HCT116 (cell line): ENCODE results near the gene ASAP2. TPM values are rescaled to one million over a fixed set of nuclear protein-coding genes. Genes with fewer than 3 reads are reported as not detected.

ENCODE experiments used
- ATAC-seq: fragments of 200-7000 bp; cut with Tn5 transposase; 2 replicates; pipeline ENCODE4 v1.9.1; 2020; ENCODE audit warnings: mild to moderate bottlenecking, moderate library complexity
- BruUV-seq: library from RNA; stranded (reverse); fragments of 400-500 nt; replicated peaks from 2 replicates; lab custom pipeline; 2021; lab: Mats Ljungman, UMichigan
- CTCF ChIA-PET: fragments of 300-600 bp; sonication (Branson Sonifier 250); formaldehyde crosslinking; loops from one replicate; lab custom pipeline; 2021; ENCODE audit warnings: antibody characterized with exemption; lab: Charles Lee
- POLR2A ChIA-PET: fragments of 300-600, 350-600 bp; sonication (Branson Sonifier 250); formaldehyde crosslinking; loops from one replicate; lab custom pipeline; 2021; ENCODE audit warnings: antibody characterized with exemption; lab: Charles Lee
- RAD21 ChIA-PET, 2 experiments: fragments of 300-600 bp; sonication (Branson Sonifier 250); formaldehyde crosslinking; loops; one replicate each; lab custom pipeline; 2023; ENCODE audit warnings: low total read pairs in 2 of 2; ENCODE audit not compliant: uncharacterized antibody in 2 of 2, unreplicated experiment in 2 of 2, low non-redundant PET in 1 of 2; lab: Charles Lee
- DNase-seq: peaks from one replicate; pipeline ENCODE4 v3.0.0-alpha.2; 2010; ENCODE audit warnings: low read depth, low spot score
- H2AFZ ChIP-seq: fragments of 200-600 bp; shearing (Covaris generic), sonication (generic); 2 replicates; pipeline ENCODE4 v1.6.1; 2017; ENCODE audit warnings: low read depth, mixed run types, mixed read lengths, antibody characterized with exemption, low read length; ENCODE audit not compliant: poor library complexity, severe bottlenecking
- H3K27ac ChIP-seq: 2 replicates; pipeline ENCODE4 v1.5.1; 2012; ENCODE audit warnings: low read depth, low read length
- H3K27me3 ChIP-seq: fragments of 200-600 bp; sonication (generic); 2 replicates; pipeline ENCODE4 v1.6.1; 2016; ENCODE audit warnings: mixed run types, low read length, mixed read lengths; ENCODE audit not compliant: insufficient read depth
- H3K36me3 ChIP-seq, 2 experiments: fragments of 200-500 bp in 1 of 2; fragments of 200-600 bp in 1 of 2; sonication (Bioruptor generic) in 1 of 2; sonication (generic) in 1 of 2; 2 replicates each; pipeline versions ENCODE4 v1.5.1 to v1.6.1; 2014 to 2016; ENCODE audit warnings: low read length in 2 of 2, inconsistent platforms in 1 of 2, mixed read lengths in 1 of 2, mixed run types in 1 of 2; ENCODE audit not compliant: insufficient read depth in 2 of 2, control insufficient read depth in 1 of 2
- H3K4me1 ChIP-seq, 2 experiments: fragments of 200-600 bp in 1 of 2; sonication (generic) in 1 of 2; 2 replicates each; pipeline versions ENCODE4 v1.5.1 to v1.6.1; 2012 to 2017; ENCODE audit warnings: low read length in 2 of 2, inconsistent platforms in 1 of 2, mild to moderate bottlenecking in 1 of 2, mixed read lengths in 1 of 2, mixed run types in 1 of 2, moderate library complexity in 1 of 2; ENCODE audit not compliant: insufficient read depth in 2 of 2, control insufficient read depth in 1 of 2
- H3K4me2 ChIP-seq: fragments of 200-600 bp; sonication (generic); 2 replicates; pipeline ENCODE4 v1.6.1; 2017; ENCODE audit warnings: mixed run types, low read length, mixed read lengths
- H3K4me3 ChIP-seq, 2 experiments: fragments of 200-600 bp in 1 of 2; sonication (generic) in 1 of 2; replicated peaks in 1 of 2; 2 replicates each; pipeline ENCODE4 v1.5.1; 2011 to 2016; ENCODE audit warnings: low read length in 2 of 2, control low read depth in 1 of 2, low read depth in 1 of 2, mild to moderate bottlenecking in 1 of 2, mixed read lengths in 1 of 2, mixed run types in 1 of 2
- H3K79me2 ChIP-seq: fragments of 200-600 bp; sonication (generic); 2 replicates; pipeline ENCODE4 v1.6.1; 2017; ENCODE audit warnings: mild to moderate bottlenecking, mixed run types, low read length, moderate library complexity, mixed read lengths; ENCODE audit not compliant: insufficient read depth
- H3K9ac ChIP-seq: fragments of 200-600 bp; sonication (generic); 2 replicates; pipeline ENCODE4 v1.6.1; 2016; ENCODE audit warnings: low read length, mixed read lengths
- H3K9me2 ChIP-seq: fragments of 200-600 bp; sonication (generic), shearing (Covaris generic); 2 replicates; pipeline ENCODE4 v1.6.1; 2017; ENCODE audit warnings: mixed run types, mild to moderate bottlenecking, moderate library complexity; ENCODE audit not compliant: insufficient read depth
- H3K9me3 ChIP-seq, 2 experiments: fragments of 200-500 bp in 1 of 2; fragments of 200-600 bp in 1 of 2; sonication (Bioruptor generic) in 1 of 2; sonication (generic) in 1 of 2; 2 replicates each; pipeline ENCODE4 v1.6.1; 2014 to 2017; ENCODE audit warnings: low read length in 2 of 2, mixed read lengths in 2 of 2, inconsistent platforms in 1 of 2, low read depth in 1 of 2, mild to moderate bottlenecking in 1 of 2, mixed run types in 1 of 2, moderate library complexity in 1 of 2; ENCODE audit not compliant: control insufficient read depth in 1 of 2, insufficient read depth in 1 of 2
- H4K20me1 ChIP-seq: fragments of 200-600 bp; sonication (generic), shearing (Covaris generic); 2 replicates; pipeline ENCODE4 v1.6.1; 2017; ENCODE audit warnings: mixed run types, mild to moderate bottlenecking, moderate library complexity; ENCODE audit not compliant: insufficient read depth
- ATF3 ChIP-seq: IDR thresholded peaks from 2 replicates; pipeline ENCODE4 v1.6.1; 2012
- CTCF ChIP-seq, 3 experiments: fragments of 200-600 bp in 1 of 3; sonication (generic) in 1 of 3; IDR thresholded peaks in 2 of 3; conservative IDR thresholded peaks in 1 of 3; 2 replicates each; pipeline ENCODE4 v1.5.1; 2012 to 2017; ENCODE audit warnings: low read depth in 2 of 3, low read length in 2 of 3, antibody characterized with exemption in 1 of 3, borderline replicate concordance in 1 of 3, control low read depth in 1 of 3, mild to moderate bottlenecking in 1 of 3, mixed read lengths in 1 of 3, mixed run types in 1 of 3, moderate library complexity in 1 of 3; ENCODE audit not compliant: insufficient read depth in 1 of 3
- EGR1 ChIP-seq: IDR thresholded peaks from 2 replicates; pipeline ENCODE4 v1.6.1; 2012; ENCODE audit warnings: low read depth
- ELF1 ChIP-seq: IDR thresholded peaks from 2 replicates; pipeline ENCODE4 v1.6.1; 2012; ENCODE audit warnings: low read depth, borderline replicate concordance
- EZH2 ChIP-seq: fragments of 200-600 bp; sonication (generic); IDR thresholded peaks from 2 replicates; pipeline ENCODE4 v1.6.1; 2017; ENCODE audit warnings: antibody characterized with exemption, mixed run types
- EZH2phosphoT487 ChIP-seq: fragments of 200-600 bp; IDR thresholded peaks from 2 replicates; pipeline ENCODE4 v1.6.1; 2018; ENCODE audit warnings: antibody characterized with exemption, borderline replicate concordance
- FOSL1 ChIP-seq: IDR thresholded peaks from 2 replicates; pipeline ENCODE4 v1.6.1; 2012; ENCODE audit warnings: low read depth
- JUND ChIP-seq: IDR thresholded peaks from 2 replicates; pipeline ENCODE4 v1.6.1; 2012
- POLR2AphosphoS5 ChIP-seq: IDR thresholded peaks from 2 replicates; pipeline ENCODE4 v1.6.1; 2011; ENCODE audit warnings: mild to moderate bottlenecking, low read depth, low read length, moderate library complexity
- RAD21 ChIP-seq: IDR thresholded peaks from 2 replicates; pipeline ENCODE4 v1.6.1; 2012; ENCODE audit warnings: low read depth, mild to moderate bottlenecking
- REST ChIP-seq: IDR thresholded peaks from 2 replicates; pipeline ENCODE4 v1.6.1; 2012; ENCODE audit warnings: low read depth
- SIN3A ChIP-seq: IDR thresholded peaks from 2 replicates; pipeline ENCODE4 v1.6.1; 2012; ENCODE audit warnings: low read depth
- SP1 ChIP-seq: IDR thresholded peaks from 2 replicates; pipeline ENCODE4 v1.6.1; 2012; ENCODE audit warnings: low read depth
- SRF ChIP-seq: IDR thresholded peaks from 2 replicates; pipeline ENCODE4 v1.6.1; 2012; ENCODE audit warnings: low read depth
- TCF7L2 ChIP-seq: IDR thresholded peaks from 2 replicates; pipeline ENCODE4 v1.7.0; 2011; ENCODE audit warnings: borderline replicate concordance, inconsistent platforms; ENCODE audit not compliant: insufficient read depth, insufficient read length; ENCODE audit errors: extremely low read depth
- ZBTB33 ChIP-seq: IDR thresholded peaks from 2 replicates; pipeline ENCODE4 v1.6.1; 2011; ENCODE audit warnings: mild to moderate bottlenecking, low read length, moderate library complexity; ENCODE audit not compliant: insufficient replicate concordance; ENCODE audit errors: extremely low read depth
- ZFX ChIP-seq: fragments of 450-650 bp; IDR thresholded peaks from 2 replicates; pipeline ENCODE4 v1.6.1; 2017
- ZNF274 ChIP-seq: fragments of 200-500 bp; sonication (Bioruptor generic); IDR thresholded peaks from 2 replicates; pipeline ENCODE4 v1.6.1; 2014; ENCODE audit warnings: mild to moderate bottlenecking, low read depth, low read length, inconsistent platforms
- intact Hi-C: fragments of 100-400 bp; cut with micrococcal nuclease; formaldehyde crosslinking; loops from 2 replicates; pipeline ENCODE4 v1.10.0; 2022
- total RNA-seq: library from RNA; stranded (reverse); gene quantifications from one replicate; pipeline ENCODE4 v1.2.1, GENCODE V29; 2021; ENCODE audit not compliant: unreplicated experiment

The ASAP2 gene
- total RNA-seq, 1 experiment from 2014 or later = 16.5 TPM

GRCh38 chr2:9332136-9332852, 125.7 kb downstream of the ASAP2 start:
- Histone ChIP-seq H2AFZ (no peak overlapping the region), H3K9ac (no peak overlapping the region), H3K9me2 (no peaks in the 10 kb centered on the region), H3K9me3 (no peaks in the 10 kb centered on the region), H4K20me1 (no peaks in the 10 kb centered on the region), H3K4me2 (no peak overlapping the region), H3K79me2 (no peaks in the 10 kb centered on the region), H3K4me1 (peaks cover 13 to 19% of the 10 kb centered on the region in 2 experiments), H3K27ac (no peak overlapping the region), H3K36me3 (0 out of 4 replicates have a peak, but pooled peaks cover 2 to 3% of the 10 kb centered on the region in 2 experiments), H3K4me3 (no peak overlapping the region), H3K27me3 (no peaks in the 10 kb centered on the region)
- intact Hi-C loops = loop anchor here (2.0 to 10.0 kb wide), 2 partner anchors 123 to 457 kb away; no protein-coding TSS in a partner anchor
- ChIA-PET RAD21 (no interaction called here), CTCF (interaction anchor here (4.4 kb wide), 1 partner anchor 190 kb away, joined by 39 read pairs; no protein-coding TSS in a partner anchor), POLR2A (no interaction called here)
- TF ChIP-seq SRF (no peak), ZNF274 (no peak), RAD21 (no peak), JUND (no peak), TCF7L2 (no peak), ELF1 (no peak), SIN3A (no peak), EGR1 (no peak), REST (no peak), POLR2AphosphoS5 (no peak), ZBTB33 (no peak), EZH2 (no peak), ZFX (no peak), EZH2phosphoT487 (no peak), ATF3 (no peak), SP1 (no peak), CTCF (IDR thresholded peaks at IDR 0.05 in 2 of 3, conservative IDR thresholded peaks at IDR 0.05 in 1 of 3; ENCODE audit: borderline replicate concordance in 1 of 3, insufficient read depth in 1 of 3, low read depth in 2 of 3, low read length in 2 of 3) (no peak), FOSL1 (no peak)
- BruUV-seq = no TSS peak
- DNase-seq = no peak
- no peak for ATAC-seq
